ENCODE data around the gene PTPRG.

The PTPRG gene

GRCh38 chr3:61638741-61639140 is 77.4 kb downstream of the PTPRG start:
- H3K4me3 ChIP-seq (ENCODE audit: low read depth, low read length): no peak overlapping the region
- DNase-seq (ENCODE audit: low read depth): no peak

- no peak for DNase-seq (ENCODE audit: low read depth)
- H3K4me3 ChIP-seq (ENCODE audit: low read depth, low read length): no peak overlapping the region
Measured at GRCh38 chr3:61639991-61640390, 78.6 kb downstream of the PTPRG start.

GRCh38 chr3:61645148-61645547 is 83.8 kb downstream of the PTPRG start:
- DNase-seq (ENCODE audit: low read depth): no peak
- no peak overlapping the region for H3K4me3 ChIP-seq (ENCODE audit: low read depth, low read length)

- DNase-seq (ENCODE audit: low read depth): no peak
- H3K4me3 ChIP-seq (ENCODE audit: low read depth, low read length): no peak overlapping the region
Measured at GRCh38 chr3:61646360-61646759, 85.0 kb downstream of the PTPRG start.

- H3K4me3 ChIP-seq (ENCODE audit: low read depth, low read length): no peak overlapping the region
- no peak for DNase-seq (ENCODE audit: low read depth)
Measured at GRCh38 chr3:61646851-61647525, 85.6 kb downstream of the PTPRG start.

GRCh38 chr3:61648481-61648880 is 87.1 kb downstream of the PTPRG start:
- no peak for DNase-seq (ENCODE audit: low read depth)
- H3K4me3 ChIP-seq (ENCODE audit: low read depth, low read length): no peak overlapping the region

GRCh38 chr3:61649381-61650170 is 88.2 kb downstream of the PTPRG start:
- no peak overlapping the region for H3K4me3 ChIP-seq (ENCODE audit: low read depth, low read length)
- DNase-seq (ENCODE audit: low read depth): no peak

GRCh38 chr3:61650276-61650675 is 88.9 kb downstream of the PTPRG start:
- peak; percentile 88 for DNase-seq (ENCODE audit: low read depth)

GRCh38 chr3:61650719-61651410 is 89.5 kb downstream of the PTPRG start:
- no peak overlapping the region for H3K4me3 ChIP-seq (ENCODE audit: low read depth, low read length)
- no peak for DNase-seq (ENCODE audit: low read depth)

More at GRCh38 chr3:61650276-61650675, 88.9 kb downstream of the PTPRG start:
- H3K4me3 ChIP-seq (ENCODE audit: low read depth, low read length): no peak overlapping the region

- DNase-seq (ENCODE audit: low read depth): no peak
- no peak overlapping the region for H3K4me3 ChIP-seq (ENCODE audit: low read depth, low read length)
Measured at GRCh38 chr3:61657689-61658088, 96.3 kb downstream of the PTPRG start.

- DNase-seq (ENCODE audit: low read depth): no peak
Measured at GRCh38 chr3:61662861-61663260, 101.5 kb downstream of the PTPRG start.

GRCh38 chr3:61663356-61664104 is 102.2 kb downstream of the PTPRG start:
- H3K4me3 ChIP-seq (ENCODE audit: low read depth, low read length): peak overlapping the region; percentile 46
- no peak for DNase-seq (ENCODE audit: low read depth)

More at GRCh38 chr3:61662861-61663260, 101.5 kb downstream of the PTPRG start:
- H3K4me3 ChIP-seq (ENCODE audit: low read depth, low read length): no peak overlapping the region

GRCh38 chr3:61664105-61664482 is 102.7 kb downstream of the PTPRG start:
- H3K4me3 ChIP-seq (ENCODE audit: low read depth, low read length): peak overlapping the region; percentile 46
- DNase-seq (ENCODE audit: low read depth): peak; percentile 92

- no peak overlapping the region for H3K4me3 ChIP-seq (ENCODE audit: low read depth, low read length)
- no peak for DNase-seq (ENCODE audit: low read depth)
Measured at GRCh38 chr3:61665121-61665520, 103.8 kb downstream of the PTPRG start.

GRCh38 chr3:61665987-61666386 is 104.6 kb downstream of the PTPRG start:
- no peak overlapping the region for H3K4me3 ChIP-seq (ENCODE audit: low read depth, low read length)
- DNase-seq (ENCODE audit: low read depth): no peak

GRCh38 chr3:61666615-61667330 is 105.4 kb downstream of the PTPRG start:
- no peak for DNase-seq (ENCODE audit: low read depth)
- H3K4me3 ChIP-seq (ENCODE audit: low read depth, low read length): no peak overlapping the region

GRCh38 chr3:61667383-61667782 is 106.0 kb downstream of the PTPRG start:
- DNase-seq (ENCODE audit: low read depth): no peak
- no peak overlapping the region for H3K4me3 ChIP-seq (ENCODE audit: low read depth, low read length)

GRCh38 chr3:61667814-61668213 is 106.4 kb downstream of the PTPRG start:
- DNase-seq (ENCODE audit: low read depth): no peak

GRCh38 chr3:61668317-61668864 is 107.0 kb downstream of the PTPRG start:
- H3K4me3 ChIP-seq (ENCODE audit: low read depth, low read length): no peak overlapping the region
- no peak for DNase-seq (ENCODE audit: low read depth)

More at GRCh38 chr3:61667814-61668213, 106.4 kb downstream of the PTPRG start:
- H3K4me3 ChIP-seq (ENCODE audit: low read depth, low read length): no peak overlapping the region
